HG03045 (cell line): ENCODE results near the gene MAML2.
"Not testable (repeated sequence)": the region's sequence is repeated elsewhere in the genome, so short reads cannot be mapped to it uniquely, and the experiment has no call there.

Source experiments
- ATAC-seq: cut with Tn5 transposase; IDR thresholded peaks from one replicate; pipeline ENCODE4 v1.9.1; 2021; ENCODE audit warnings: mild to moderate bottlenecking, moderate library complexity; ENCODE audit not compliant: unreplicated experiment

Gene MAML2

DNA sequence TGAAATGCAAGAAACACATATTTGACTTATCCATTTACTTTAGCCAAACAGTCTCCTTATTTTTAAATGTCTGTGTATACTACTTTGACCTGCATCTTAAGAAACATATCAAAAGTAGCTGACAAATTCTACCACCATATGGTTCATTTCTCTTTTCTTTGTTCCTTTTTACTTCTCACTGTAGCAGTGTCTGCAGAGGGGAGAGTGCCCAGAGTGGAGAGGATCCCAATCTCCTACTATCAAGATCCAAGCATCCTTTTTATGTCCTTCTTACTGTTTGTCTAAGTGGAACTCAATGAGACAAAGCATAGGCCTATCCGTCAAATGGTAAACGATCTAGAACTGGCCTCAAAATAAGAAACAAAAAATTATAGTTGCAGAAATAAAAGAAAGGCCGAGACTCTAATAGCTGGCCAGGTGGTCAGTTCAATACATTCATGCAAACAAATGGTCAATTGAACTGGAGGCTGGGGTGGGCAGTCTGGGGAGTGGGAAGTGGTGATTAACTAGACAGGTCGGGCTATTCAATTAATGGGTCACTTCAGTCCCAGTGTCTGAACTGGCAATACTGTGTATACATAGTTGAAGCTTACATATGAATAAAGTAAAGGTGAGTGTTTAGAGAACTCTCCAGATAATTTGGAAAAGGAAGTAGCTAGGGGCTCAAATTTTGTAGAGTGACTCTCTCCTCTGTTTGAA is 149.1 kb downstream of the MAML2 start:
- no peak for ATAC-seq

GRCh38 chr11:96191752-96192151 is 151.2 kb downstream of the MAML2 start:
- ATAC-seq, result no peak

- ATAC-seq, result no peak
Measured at GRCh38 chr11:96189351-96189750, 153.6 kb downstream of the MAML2 start.

DNA sequence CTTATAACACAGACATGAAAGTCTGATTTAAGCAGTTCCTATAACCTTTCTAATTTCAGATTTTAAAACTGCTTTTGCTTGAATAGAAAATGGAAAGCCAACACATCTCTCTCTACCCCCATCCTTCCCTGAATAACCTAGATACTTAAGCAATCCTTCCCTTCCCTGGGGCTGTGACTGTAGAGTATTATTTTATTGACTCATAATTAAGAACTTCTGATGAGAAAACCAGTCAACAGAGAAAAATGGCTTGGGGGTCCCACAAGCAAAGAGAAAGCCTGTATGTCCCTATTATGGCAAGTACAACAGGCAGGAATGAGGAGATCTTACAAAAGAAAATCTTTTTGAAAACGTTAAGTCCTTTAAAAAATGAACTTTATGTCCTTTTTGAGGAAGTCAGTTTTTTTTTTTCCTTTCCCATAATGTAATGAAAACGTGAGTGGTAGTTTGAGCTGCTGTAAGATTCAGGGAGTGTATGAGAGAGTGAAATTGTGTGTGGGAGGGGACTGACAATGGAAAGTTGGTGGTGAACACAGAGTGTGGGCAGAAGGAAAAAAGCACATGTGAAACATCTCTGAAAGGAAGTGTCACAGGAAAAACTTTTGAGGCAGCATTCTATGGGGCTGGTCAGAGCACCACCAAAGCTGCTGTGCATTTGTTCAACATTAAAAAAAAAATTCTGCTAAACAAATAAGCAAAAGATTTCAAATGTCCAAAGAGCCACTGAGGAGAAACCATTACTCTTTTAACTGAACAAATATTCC is 154.6 kb downstream of the MAML2 start:
- ATAC-seq, result peak; percentile 41

GRCh38 chr11:96187822-96188221 is 155.2 kb downstream of the MAML2 start:
- no peak for ATAC-seq

GRCh38 chr11:96186806-96187205 is 156.2 kb downstream of the MAML2 start:
- ATAC-seq, result no peak

DNA sequence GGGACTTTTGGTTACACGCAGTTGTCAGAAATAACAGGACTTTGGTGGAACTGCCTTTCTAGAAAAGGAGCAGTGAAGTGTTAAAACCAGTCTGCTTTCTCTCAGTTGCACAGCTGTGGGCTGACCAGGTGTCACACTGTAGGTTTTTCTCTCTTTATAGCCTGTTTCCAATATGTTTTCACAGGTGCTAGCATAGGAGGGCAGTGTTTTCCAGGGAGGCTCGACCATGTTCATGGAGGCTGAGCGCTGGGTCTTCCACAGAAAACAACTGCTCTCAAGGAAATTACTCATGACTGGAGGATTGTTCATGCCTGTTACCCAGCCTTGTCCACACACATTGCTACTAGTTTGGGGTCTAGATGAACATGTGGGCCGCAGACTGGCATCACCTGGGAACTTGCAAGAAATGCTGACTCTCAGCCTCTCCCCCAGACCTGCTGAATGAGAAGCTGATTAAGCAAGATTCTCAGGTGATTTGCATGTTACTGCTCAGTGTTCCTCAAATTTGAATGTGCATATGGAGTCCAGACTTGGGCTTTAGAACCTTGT is 157.7 kb downstream of the MAML2 start:
- ATAC-seq, result peak; percentile 74

DNA sequence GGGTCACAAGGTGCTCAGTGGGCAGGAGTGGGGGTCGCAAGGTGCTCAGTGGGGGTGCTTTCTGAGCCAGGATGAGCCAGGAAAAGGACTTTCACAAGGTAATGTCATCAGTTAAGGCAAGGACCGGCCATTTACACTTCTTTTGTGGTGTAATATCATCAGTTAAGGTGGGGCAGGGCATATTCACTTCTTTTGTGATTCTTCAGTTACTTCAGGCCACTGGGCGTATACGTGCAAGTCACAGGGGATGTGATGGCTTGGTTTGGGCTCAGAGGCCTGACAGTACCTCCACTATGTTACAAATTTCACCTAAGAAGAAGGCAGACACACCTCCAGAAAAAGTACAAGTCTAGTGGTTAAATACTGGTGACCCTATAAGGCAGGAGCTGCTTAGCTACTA is 162.1 kb downstream of the MAML2 start:
- not testable (repeated sequence) for ATAC-seq

DNA sequence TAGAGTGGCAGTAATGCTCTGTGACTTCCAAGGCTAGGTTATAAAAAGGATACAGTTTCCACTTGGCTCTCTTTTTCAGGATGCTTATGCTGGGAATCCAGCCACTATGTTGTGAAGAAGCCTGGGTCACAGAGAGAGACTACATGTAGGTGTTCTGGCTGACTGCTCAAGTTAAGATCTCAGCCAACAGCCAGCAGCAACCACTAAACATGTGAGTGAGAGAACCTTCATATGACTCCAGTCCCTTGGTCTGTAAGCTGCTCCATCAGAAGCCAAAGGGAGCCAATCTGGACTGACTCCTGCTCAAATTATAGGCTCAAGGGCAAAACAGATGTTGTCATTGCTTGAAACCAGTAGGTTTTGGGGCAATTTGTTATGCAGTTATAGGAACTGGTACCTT is 162.7 kb downstream of the MAML2 start:
- ATAC-seq, result no peak

- no peak for ATAC-seq
Measured at GRCh38 chr11:96179905-96180304, 163.1 kb downstream of the MAML2 start.

DNA sequence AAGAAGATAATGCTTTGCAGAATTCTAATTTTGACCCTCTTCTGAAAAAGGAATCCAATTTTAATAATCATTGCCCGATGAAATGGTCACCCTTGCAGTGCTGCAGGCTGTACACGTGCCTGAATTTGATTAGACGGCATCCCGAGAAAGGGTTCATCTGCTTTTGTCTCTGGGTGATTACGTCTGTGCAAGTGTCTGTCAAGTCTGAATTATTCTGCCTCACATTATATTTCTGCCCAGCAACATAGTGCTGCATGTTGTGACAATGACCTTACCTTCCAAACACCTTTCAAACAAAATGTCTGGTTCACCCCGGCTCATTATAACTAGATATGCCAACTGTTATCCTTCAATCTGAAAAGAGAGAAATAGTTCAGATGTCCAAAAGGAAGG is 164.1 kb downstream of the MAML2 start:
- no peak for ATAC-seq

DNA sequence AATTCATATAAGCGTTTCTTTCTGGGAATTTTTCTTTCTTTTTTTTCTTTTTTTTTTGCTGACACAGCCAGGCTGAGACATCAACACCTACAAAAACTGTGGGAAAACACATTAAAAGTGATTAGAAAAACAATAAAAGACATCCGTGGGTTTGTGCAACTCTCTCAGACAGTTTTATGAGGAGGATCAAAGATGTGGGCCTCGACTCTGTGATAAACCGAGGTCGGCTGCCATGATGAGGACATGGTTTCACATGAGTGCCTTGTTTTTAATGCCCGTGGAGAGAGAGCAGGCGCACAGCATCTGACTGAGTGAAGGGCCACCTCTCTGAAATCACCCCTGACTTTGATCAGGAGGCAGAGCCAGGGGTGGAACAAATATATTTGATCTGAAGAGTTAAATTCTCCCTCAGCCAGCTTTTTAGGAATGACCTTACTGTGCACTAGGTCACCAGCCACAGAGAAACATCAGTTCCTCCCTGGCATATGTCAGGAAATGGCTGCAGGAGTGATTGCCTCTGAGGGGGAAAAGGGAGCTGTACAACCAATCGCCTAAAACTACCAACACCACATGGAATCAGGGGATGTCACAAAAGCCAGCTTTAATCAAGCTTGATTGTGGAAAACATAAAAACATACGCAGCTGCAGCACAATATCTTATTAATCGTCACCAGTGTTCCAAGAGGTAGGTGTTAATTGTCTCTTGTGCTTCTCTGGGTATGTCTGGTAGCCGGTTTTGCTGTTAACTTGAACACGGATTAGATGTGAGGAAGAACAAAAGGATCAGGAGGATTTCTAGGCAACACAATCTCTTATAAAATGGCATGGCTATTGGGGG is 164.7 kb downstream of the MAML2 start:
- ATAC-seq, result no peak

- no peak for ATAC-seq
Measured at GRCh38 chr11:96177146-96177545, 165.8 kb downstream of the MAML2 start.

DNA sequence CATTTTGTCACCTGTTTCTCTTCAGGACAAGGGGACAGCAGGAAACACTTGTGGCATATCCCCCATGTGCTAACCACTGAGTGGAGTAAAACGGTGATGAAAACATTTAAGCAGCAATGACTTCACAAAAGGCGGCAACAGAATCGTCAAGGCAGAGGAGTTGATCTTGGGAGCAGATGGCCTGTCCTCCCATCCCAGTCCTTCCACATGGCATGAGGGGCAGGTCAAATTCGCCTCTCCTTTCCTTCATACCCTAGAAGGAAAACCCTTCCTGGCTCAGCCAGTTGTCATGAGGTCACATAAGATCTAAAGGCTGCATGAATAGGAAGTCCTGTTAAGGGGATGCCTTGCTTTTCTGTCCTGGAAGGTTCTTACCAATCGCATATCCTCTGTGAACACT is 169.1 kb downstream of the MAML2 start:
- no peak for ATAC-seq

- ATAC-seq, result no peak
Measured at GRCh38 chr11:96173422-96173821, 169.6 kb downstream of the MAML2 start.

GRCh38 chr11:96172604-96173003 is 170.4 kb downstream of the MAML2 start:
- ATAC-seq, result no peak

GRCh38 chr11:96169250-96169649 is 173.7 kb downstream of the MAML2 start:
- ATAC-seq, result no peak

- ATAC-seq, result no peak
Measured at GRCh38 chr11:96168623-96169022, 174.4 kb downstream of the MAML2 start.

GRCh38 chr11:96167787-96168186 is 175.2 kb downstream of the MAML2 start:
- ATAC-seq, result no peak

GRCh38 chr11:96167203-96167758 is 175.7 kb downstream of the MAML2 start:
- no peak for ATAC-seq
